Measurements from ENCODE around the gene AUTS2.

Gene AUTS2

DNA sequence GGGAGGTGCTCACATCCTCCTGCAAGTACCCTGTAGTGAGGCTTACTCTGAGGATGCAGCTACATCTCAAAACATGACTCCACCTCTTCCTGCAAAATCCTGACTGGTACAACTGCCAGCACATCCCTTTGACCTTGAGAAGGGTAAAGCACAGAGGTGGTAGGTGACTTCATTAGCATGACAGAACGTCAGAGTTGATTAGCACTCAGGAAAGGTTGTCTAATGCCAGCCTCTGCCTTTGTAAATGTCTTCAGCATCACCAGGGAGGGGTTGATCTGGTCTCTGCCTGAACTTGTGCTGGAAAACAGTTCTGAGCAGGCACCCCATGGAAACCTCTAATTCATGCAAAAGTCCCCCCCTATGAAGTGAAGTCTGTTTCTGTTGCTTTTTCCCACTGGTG lies 942.4 kb downstream of the AUTS2 start:
- DNase-seq = no peak

DNA sequence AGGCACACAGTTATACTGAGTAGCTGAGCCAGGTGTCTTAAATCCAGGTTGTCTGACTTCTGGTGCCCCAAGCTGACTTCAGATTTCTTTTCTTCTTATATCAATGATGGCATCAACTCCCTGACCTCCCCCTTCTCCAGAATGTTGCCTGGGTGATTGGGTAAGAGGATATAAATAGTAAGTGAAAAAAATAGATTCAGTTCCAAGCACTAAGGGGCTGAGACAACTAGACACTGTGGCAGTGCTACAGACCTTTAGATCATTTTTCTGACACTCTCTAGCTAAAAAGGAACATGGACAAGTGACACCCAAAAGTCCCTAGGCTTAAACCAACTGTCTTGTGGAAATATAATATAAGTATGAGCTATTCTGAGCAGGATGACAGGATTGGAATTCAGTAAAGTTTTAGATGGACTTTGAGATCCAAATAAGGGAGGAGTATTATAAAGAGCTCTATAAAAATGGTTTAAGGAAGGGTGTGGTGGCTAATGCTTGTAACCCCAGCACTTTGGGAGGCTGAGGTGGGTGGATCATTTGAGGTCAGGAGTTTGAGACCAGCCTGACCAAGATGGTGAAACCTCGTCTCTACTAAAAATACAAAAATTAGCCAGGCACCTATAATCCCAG lies 944.6 kb downstream of the AUTS2 start:
- no peak for DNase-seq

GRCh38 chr7:70544016-70544415 lies 945.7 kb downstream of the AUTS2 start:
- no peak for DNase-seq

DNA sequence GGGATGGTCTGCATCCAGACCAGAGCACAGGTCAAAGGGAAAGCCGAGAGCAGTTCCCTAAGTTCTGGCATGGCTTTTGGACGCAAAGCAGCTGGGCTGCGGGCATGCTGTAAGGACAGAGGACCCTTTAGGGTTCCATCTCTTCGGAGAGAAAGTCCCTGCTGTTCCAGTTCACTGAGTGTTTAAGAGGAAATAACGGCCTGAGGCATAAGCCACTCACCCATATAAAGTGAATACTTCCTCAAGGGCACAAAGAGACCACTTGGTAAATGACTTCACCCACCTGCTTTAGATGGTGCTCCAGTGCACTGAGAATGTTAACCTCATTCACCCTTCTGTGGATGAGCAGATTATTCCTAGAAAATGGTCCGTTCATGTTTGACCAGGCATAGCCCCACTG lies 946.9 kb downstream of the AUTS2 start:
- DNase-seq = no peak

- no peak for DNase-seq
Measured at GRCh38 chr7:70552141-70552540, 953.9 kb downstream of the AUTS2 start.

GRCh38 chr7:70553364-70553763 lies 955.1 kb downstream of the AUTS2 start:
- no peak for DNase-seq

DNA sequence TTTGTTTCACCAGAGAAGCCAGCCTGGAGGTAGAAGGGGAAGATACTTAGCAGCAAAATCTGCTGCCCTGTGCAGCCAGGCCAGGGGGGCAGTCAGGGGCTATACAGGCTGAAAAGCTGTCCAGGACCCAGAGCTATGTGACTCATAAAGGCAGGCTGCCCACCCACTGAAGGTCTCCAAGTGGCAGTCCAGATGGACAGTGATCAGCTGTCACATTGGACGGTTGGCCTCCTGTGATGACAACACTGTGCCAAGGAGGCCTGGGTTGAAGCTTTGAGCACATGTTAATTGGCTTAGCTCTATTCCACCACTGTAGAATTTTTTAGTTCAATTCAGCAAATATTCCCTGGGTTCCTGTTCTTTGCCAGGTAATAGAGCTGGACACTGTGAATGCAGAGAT lies 956.4 kb downstream of the AUTS2 start:
- DNase-seq = no peak

DNA sequence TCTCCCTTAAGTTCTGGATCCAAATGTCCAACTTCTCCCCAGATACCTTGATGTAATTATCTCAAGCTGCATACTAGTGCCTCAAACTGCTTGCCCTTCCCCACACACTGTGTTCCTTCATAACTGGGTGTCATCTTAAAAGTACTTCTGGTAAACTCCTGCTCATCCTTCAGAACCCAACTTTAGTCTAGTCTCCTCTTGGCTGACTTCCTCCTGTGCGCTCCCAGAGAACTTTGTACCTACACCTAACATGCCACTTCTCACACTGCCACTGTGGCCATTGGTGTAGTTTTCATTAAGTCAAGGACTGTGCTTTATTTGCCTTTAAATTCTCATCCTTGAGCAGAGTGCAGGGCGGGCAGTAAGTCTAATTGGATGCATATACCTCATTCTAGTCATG lies 958.5 kb downstream of the AUTS2 start:
- DNase-seq = no peak

GRCh38 chr7:70557338-70557737 lies 959.1 kb downstream of the AUTS2 start:
- DNase-seq = no peak

GRCh38 chr7:70559815-70560214 lies 961.5 kb downstream of the AUTS2 start:
- DNase-seq = no peak

- DNase-seq = no peak
Measured at GRCh38 chr7:70563960-70564359, 965.7 kb downstream of the AUTS2 start.

DNA sequence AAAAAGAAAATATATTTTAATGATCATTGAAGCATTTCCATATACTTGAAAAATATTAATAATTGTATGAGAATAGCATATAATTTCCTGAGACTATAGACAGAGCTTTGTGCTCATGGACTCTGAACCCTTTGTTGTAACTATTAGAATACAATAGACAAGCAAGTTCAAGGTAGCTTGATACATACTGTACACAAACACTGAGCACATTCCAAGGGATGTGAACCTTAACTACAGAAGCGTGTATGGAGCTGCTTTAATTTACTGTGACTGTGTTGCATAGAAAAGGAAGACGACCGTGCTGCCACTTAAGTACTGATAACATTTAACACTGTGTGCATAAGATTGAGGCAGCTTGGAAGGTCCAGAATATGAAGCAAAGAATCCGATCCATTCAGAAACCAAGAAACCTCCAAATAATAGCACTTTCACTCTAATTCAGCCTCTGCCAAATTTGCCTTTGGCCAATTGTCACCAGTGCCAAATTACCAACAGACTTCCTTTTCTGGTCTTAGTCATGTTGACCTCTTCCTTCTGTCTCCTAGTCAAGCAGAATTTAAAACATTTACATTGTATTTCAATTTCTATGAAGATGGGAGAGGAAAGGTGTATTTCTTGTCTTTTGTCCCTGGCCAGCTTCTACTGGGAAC lies 967.6 kb downstream of the AUTS2 start:
- no peak for DNase-seq

GRCh38 chr7:70566671-70567070 lies 968.4 kb downstream of the AUTS2 start:
- no peak for DNase-seq

GRCh38 chr7:70568674-70569334 lies 970.5 kb downstream of the AUTS2 start:
- no peak for DNase-seq

DNA sequence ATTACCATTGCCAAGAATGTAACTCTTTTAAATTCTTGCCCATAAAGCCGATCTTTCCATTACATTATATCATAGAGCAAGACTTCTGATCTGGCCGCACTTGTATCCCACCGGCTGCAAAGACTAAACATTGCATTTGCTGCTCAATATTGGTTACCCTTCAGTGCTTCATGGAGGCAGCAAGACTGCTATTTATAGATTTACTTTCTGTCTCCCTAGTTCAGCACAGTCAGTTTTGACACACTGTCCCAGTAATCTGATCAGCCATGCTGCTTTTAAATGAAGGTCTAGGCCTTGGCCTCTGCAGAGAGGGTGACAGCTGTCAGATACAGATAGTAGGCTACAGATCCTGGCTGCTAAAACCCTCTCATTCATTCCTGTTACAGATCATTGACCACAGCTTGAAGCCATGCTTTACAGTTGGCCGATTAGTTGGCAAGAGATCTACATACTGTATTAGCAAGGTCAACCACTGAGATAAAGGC lies 971.1 kb downstream of the AUTS2 start:
- no peak for DNase-seq

DNA sequence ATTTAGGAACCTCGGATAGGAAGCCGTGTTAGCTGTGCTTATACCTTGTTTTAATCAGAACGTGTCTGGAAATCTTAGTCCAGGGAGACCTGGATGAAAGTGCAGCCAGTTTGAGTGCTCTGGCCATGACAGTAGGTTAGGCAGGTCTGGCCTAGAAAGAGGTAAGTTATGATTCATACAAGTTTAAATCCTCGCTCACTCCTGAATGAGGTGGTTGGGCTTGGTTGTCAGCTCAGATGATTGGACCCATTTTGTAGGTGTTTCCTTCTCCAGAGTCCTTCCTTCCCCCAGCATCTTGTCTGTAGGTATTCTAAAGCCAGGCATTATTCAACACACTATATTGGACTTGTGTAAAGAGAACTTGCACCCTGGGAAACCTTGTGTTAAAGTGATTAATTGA lies 971.8 kb downstream of the AUTS2 start:
- DNase-seq = no peak

- DNase-seq = no peak
Measured at GRCh38 chr7:70570961-70571360, 972.7 kb downstream of the AUTS2 start.

DNA sequence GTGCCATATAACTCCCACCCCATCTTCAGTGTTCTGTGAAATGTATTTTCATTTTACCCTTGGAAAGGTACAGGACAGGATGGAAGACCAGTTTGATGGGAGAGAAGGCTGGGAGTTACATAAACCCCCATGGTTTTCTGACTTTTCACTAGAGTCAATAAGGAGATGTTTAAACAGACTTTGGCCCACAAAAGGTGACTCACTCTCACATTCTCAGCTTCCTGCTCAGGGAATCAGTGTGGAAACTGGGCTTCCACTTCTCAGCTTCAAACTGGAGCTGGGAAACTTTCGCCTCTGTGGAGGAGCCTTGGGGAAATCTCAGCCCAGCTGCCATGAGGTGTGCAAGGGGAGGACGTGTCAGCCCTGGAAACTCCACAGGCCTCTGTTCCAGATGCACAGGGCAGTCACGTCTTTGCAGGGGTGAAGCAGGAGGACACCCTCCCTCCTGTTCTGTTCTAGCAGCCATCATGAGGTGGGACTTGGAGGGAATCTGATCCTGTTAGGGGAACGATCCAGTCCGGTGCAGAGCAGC lies 973.2 kb downstream of the AUTS2 start:
- DNase-seq = no peak

DNA sequence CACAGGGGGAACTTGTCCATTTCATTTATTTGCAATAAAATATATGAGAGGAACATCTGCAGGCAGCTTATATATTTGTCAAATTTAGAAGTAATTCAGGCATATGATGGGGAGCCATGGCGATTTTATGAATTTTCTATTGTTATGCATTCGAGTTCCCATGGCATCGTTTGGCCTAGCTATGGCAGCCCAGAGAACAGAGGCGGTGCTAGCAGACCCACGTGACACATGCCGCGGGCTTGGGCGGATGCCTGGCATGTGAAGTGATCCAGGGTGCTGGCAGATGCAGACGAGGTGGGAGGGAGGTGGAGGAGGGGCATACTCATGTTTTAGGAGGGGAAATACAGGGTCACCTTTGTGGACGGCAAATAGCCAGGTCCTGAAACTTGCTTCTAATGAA lies 973.7 kb downstream of the AUTS2 start:
- DNase-seq = no peak

DNA sequence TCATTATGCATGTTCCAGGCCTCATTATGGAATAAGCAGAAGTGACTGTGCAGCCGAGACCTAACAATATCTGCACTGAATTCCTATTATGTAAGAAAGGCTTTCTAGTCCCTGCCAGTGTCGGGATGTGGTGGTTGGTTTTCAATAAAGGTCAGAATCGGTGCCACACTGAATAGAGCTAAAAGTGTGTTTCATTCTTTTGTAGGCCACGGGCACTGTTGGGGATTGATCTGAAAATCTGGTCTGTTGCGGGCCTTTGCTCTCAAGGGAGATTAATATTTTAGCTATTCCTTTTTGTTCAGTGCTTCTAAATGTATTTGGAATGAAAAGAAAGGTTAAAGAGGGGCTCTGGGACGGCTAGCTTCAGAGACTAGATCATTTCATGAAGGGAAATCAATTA lies 974.3 kb downstream of the AUTS2 start:
- DNase-seq = no peak

- no peak for DNase-seq
Measured at GRCh38 chr7:70573071-70573661, 974.9 kb downstream of the AUTS2 start.

DNA sequence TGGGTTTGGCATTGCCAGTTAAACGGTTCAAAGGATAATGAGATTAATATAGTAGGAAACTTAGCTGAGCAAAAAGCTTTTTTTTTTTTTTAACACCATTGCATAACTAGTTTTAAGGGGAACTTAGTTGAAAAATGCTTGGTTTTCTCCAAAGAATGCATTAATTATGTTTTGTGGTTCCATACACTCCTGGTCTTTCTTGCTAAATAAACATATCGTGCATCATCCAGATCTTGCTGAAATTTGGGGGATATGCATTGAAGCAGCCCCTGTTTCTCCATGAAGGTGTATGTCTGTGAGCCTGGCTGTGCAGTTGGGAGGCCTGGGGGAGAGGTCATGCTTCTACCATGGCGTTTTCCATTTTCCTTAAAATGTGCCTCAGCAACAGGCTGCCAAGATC lies 975.4 kb downstream of the AUTS2 start:
- no peak for DNase-seq

- DNase-seq = no peak
Measured at GRCh38 chr7:70574314-70574834, 976.1 kb downstream of the AUTS2 start.

All from effector CD8-positive, alpha-beta T cell (primary cell).